HG02884 (cell line): ENCODE results near the gene USH1C.

ENCODE experiments used
- ATAC-seq: cut with Tn5 transposase; IDR thresholded peaks from one replicate; pipeline ENCODE4 v1.9.1; 2021; ENCODE audit warnings: mild to moderate bottlenecking, moderate library complexity; ENCODE audit not compliant: unreplicated experiment

USH1C gene

DNA sequence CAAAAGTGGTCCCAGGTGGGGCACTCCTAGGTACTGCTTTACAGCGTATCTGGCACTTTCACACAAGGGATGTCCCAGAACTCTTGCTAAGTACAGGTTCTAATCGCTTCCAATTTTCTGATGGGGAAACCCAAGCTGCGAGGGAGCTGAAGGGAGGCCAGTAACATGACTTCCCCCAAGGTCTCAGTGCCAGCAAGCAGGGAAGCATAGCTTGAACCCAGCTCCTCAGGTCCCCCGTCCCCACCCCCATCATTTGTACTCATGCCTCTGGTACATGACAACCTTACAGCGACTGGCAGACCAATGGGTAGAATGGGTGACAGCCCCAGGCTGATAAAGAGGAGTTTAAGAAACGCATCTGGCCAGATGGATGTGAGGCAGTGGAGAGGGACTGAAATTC lies 66.9 kb downstream of the USH1C start:
- ATAC-seq: no peak

DNA sequence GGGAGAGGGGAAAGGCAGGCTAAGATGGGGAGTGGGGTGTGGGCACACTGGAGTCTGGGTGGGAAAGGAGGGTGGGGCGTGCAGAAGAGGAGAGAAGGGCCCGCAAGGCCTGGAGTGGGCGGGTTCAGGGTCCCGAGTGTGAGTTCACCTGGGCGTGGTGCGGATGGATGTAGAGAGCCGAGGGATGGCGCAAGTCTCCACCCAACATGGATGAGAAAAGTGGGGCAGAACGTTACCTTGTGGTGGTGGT lies 67.2 kb downstream of the USH1C start:
- ATAC-seq: no peak

GRCh38 chr11:17476317-17477083 lies 67.7 kb downstream of the USH1C start, which contains the start of gene ABCC8:
Gene ABCC8, minus strand, starts transcription at chr11:17476845. Its CDS starts 69 bp downstream, at chr11:17476776.
- no peak for ATAC-seq

DNA sequence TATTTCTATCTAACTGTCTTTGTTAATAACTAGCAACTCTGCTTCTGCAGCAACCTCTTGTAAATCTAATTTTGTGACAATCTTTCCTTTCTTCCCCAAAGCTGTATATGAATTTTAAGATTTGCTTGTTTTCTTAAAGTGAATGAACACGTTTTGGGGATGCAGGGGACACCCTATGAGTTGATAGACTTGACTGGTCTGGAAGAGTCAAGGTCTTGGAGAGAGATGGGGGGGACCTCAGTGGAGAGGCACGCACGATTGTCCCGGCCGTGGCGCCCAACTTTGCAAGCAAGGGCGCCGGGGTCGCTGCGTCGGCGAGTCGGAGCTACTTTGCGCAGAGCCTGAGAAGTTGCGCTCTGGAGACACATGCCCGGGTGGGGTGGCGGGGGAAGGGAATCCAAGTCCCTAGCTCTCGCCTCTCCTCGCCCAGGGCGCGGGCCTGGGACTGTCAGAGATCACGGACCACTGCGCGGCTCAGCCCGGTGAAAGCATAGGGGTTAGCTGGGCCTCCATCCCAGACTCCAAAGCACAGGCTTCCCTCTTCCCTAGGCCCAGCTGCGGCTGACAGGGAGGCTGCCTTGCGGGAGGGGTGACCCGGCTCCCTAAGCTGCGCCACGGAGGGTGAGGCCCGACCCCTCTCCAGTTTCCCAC lies 68.4 kb downstream of the USH1C start:
- no peak for ATAC-seq

DNA sequence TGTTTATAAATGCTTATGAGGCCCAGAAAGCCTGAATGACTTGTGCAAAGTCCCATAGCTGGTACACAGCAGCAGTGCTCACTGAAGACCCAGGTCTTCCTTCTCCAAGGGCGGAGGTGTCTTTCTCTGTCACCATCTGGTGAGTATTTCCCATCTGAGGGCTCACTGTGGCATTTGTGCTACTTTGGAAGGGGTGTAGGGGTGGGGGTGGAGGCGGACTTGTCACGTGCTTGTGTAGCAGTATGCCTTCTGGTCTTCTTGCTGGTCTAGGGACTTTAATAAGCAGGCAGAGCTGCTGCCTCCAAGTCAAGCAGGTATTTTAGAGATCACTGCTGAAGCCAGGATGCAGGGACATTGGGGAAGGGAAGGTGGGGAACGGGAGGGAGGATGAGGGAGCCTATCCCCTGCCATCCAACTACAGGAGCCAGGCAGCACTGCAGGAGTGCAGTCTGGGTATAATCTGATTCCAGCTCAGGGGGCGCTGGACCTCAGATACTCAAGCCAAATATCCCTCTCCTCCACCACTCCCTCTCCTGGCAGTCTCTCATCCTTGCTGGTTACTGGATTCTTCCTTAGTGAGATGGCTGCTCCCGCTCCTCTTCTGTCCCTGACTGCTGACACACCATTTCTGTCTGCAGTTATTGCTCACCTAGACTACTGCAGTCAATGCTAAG lies 71.0 kb downstream of the USH1C start:
- no peak for ATAC-seq

GRCh38 chr11:17472467-17472866 lies 71.7 kb downstream of the USH1C start:
- no peak for ATAC-seq

- ATAC-seq: no peak
Observed at GRCh38 chr11:17471501-17471900, 72.7 kb downstream of the USH1C start.

DNA sequence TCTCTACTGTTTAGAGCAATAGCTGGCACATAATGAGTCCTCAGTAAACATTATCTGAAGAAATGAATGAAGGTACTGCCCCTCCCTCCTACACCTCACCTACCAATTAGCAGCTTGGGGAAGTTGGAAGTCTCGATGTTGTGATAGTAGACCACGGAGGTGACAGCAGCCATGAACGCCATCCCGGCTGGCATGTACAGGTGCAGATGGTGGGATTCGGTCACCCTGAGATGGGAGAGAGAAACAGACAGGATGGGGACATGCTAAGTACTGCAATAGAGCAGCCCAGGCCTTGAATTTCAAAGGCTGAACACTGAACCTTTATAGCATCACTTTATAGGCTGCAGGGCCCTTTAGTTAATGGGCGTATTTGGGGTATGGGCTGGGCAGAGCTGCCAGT lies 74.2 kb downstream of the USH1C start:
- no peak for ATAC-seq

DNA sequence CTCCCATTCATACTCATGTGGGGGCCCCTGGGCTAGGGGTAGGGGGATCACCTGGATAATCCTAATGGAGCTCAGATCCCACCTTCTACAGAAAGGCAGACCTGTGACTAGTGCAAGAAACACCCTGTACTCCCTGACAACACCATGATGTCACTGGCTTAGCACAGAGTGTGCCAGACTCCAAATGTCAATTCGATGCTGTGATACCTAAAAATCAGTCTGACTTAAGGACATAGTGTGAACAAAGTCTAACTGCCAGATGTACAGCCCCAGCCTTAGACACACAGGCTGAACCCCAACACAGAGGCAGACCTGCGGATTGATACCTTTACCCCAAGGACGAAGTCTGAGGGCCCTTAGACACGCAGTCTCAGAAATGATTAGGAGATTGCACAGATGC lies 76.1 kb downstream of the USH1C start:
- ATAC-seq: no peak

DNA sequence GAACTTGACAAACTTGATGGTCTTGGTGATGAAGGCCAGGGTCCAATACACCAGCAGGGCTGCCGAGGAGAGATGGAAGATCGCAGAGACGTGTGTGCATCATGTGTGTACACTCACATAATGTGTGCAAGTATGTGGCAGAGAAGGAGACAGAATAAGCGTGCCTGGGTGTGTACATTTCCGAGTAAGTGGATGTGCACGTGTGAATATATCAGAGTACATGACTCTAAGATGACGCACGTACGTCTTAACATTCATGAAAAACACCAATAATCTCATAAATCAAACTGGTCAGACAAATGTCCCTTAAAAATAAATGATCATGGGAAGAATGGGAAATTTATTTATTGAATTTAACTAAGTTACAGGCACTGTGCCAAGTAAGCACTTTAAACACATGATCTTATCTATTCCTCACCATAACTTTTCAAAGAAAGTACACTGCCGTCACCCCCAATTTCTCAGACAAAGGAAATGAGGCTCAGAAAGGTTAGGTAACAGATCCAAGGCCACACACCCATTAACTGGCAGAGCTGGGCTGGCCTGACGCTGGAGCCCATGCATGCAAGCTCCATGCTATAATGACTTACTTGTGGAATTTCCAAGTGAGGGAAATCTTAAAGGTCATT lies 80.6 kb downstream of the USH1C start:
- ATAC-seq: no peak

DNA sequence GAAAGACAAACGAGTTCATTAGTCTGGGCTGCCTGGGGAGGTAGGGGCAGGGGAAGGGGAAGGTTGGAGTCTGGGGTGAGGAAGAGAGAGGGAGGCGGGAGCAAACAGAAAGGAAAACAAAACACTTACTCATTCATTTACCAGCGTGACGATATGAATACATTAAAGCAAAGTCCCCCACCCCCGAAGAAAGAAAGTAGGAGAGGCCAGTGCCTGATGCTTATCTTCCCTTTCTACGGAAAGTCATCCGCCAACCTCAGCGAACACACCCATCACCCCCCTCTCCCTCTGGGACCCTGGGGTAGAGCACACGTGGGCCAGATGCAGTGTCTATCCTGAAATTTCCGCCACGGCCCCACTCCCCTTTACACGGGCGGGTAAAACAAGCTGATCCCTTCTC lies 81.3 kb downstream of the USH1C start:
- ATAC-seq: no peak

GRCh38 chr11:17460406-17460805 lies 83.8 kb downstream of the USH1C start:
- no peak for ATAC-seq

GRCh38 chr11:17459236-17459896 lies 84.8 kb downstream of the USH1C start:
- ATAC-seq: no peak

DNA sequence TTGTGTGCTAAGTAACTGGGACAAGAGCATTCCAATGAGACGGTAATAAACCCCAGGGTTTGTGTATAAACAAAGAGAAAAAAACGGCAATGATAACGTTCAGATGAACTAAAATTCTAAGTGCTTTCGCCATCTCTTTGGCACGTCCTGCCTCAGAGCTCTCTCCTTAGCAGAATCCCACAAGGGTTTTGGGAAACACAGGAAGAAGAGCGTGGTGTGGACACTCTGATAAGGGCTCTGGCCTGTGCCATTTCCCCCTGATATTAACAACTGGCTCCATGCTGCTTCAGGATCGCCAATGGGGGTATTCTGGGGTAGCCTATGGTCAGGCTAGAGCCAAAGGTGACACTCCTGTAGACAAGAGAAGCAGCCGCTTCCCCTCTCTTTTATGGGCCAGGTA lies 85.9 kb downstream of the USH1C start:
- ATAC-seq: no peak

DNA sequence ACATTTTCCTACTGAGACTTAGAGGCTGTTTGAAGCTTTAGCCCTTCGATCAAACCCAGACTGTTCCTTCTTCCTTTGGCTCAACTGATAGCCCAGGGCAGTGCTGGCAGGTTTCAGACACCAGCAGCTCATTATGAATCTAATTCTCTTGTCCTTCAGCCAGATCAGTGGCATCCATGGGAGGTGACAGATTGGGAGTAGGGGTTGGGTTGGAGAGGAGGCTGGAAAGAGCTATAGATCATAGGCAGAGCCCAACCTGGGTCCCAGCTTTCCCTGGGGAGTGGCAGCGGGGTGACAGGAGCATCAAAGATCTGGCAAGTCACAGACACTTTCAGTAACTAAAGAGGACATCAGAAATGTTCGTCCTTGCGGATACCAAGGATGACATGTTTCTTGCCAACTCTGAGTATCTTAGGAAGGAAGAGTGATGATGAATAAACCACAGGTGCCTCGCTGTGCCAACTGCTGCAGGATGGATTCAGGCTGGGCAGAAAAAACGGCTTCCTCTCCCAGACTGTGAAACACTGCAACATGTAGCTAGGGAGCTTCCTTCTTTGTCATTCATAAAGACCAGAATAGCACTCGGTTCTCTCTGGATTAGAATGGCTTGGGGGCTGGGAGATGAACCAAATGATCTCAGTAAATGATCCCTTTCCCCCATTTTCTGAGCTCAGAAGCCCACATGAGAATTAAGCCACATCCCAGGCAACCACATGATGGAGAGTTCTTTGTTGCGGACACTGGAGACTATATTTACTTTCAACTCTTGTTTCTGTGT lies 86.6 kb downstream of the USH1C start:
- no peak for ATAC-seq

GRCh38 chr11:17452668-17453067 lies 91.5 kb downstream of the USH1C start:
- ATAC-seq: no peak

DNA sequence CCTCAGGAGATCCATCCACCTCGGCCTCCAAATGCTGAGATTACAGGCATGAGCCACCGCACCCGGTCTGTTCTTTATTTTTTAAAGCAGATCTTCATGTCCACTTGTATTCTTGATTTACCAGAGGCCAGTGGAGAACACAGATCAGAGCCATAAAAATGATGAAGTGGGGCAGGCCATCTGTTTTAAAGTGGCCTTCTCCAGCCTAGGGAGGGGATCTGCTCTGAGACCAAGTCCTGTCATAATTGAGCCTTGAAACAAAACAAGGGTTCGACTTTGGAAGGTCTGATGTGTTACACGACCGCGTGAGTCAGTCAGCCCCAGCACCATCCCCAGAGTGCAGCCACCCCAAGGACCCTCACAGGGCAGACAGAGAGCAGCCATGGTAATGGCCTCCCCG lies 95.1 kb downstream of the USH1C start:
- no peak for ATAC-seq

DNA sequence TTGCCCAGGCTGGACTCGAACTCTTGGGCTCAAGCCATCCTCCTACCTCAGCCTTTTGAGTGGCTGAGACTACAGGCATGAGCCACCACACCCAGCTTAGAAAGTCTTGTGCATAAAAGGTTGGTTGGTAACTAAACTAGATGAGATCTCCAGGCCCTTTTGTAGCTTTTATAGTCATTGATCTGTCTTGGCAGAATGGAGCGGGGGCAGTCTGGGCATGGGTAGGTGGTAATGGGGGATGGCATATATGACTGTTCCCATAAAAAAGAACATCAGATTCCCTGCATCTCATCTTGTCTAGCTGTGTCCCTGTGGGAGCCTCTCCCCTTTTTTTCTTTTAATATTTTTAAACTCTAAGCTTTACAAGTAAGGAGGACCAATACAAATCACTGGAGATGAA lies 97.7 kb downstream of the USH1C start:
- no peak for ATAC-seq

- ATAC-seq: no peak
Observed at GRCh38 chr11:17445240-17445795, 98.9 kb downstream of the USH1C start.
